ENCODE measurements around the gene GOLGA8O. TPM values are rescaled to one million over a fixed set of nuclear protein-coding genes. Genes with fewer than 3 reads are reported as not detected.
"Not testable (repeated sequence)": the region's sequence is repeated elsewhere in the genome, so short reads cannot be mapped to it uniquely, and the experiment has no call there.

Gene GOLGA8O
- total RNA-seq, 2 experiments from 2014 or later: 5.0 to 7.2 TPM

GRCh38 chr15:32396522-32396921 lies 58.9 kb downstream of the GOLGA8O start:
- H3K9me3 Mint-ChIP-seq; CTCF ChIA-PET; H3K27me3 Mint-ChIP-seq; H3K4me1 Mint-ChIP-seq; H3K27ac Mint-ChIP-seq; DNase-seq; H3K4me3 Mint-ChIP-seq; POLR2A ChIA-PET; H3K36me3 Mint-ChIP-seq (ENCODE audit: low read depth): not testable (repeated sequence)

Other genes starting within 250 kb of the GOLGA8O start
- gene GOLGA8K, start 52.3 kb downstream of the GOLGA8O start, total RNA-seq: 1 to 10 TPM in 1 of 2 experiments, under 1 TPM in 1; 0.77 to 1.2 TPM
- 1 to 10 TPM; 8.1 to 9.2 TPM for gene GOLGA8N, start 137.8 kb upstream of the GOLGA8O start, total RNA-seq
- gene ARHGAP11A, start 159.9 kb upstream of the GOLGA8O start, total RNA-seq: 100 to 1,000 TPM; 148 to 160 TPM
- 1 to 10 TPM; 2.5 to 3.7 TPM for gene SCG5, start 186.1 kb upstream of the GOLGA8O start, total RNA-seq

Measured in activated CD4-positive, alpha-beta T cell treated with anti-CD3 and anti-CD28 coated beads, Interleukin-2, amount 10 ng/mL, durations not matched to agents 7 days and 5 days (primary cell).